ENCODE measurements around the gene ARHGEF10L.

Gene ARHGEF10L

GRCh38 chr1:17687145-17687544 is 147.6 kb downstream of the ARHGEF10L start:
- DNase-seq, result no peak

- DNase-seq, result no peak
Measured at GRCh38 chr1:17688217-17688810, 148.8 kb downstream of the ARHGEF10L start.

DNA sequence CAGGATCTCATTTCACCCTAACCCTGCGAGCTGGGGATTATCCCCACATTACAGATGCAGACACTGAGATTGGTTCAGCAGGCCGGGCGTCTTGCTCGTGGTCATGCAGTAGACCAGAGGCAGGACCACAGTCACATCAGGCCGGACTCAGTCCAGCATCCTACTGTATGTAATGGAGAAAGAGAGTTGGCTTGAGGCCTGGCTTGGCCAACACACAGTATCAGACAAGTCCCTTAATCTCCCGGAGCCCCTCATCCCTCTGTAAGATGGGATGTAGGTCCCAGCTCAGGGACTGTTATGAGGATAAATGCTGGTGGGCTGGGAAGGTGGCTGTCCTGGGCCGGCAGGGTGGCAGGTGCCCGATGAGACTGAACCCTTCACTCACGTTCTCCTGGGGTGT is 149.5 kb downstream of the ARHGEF10L start:
- no peak for DNase-seq

DNA sequence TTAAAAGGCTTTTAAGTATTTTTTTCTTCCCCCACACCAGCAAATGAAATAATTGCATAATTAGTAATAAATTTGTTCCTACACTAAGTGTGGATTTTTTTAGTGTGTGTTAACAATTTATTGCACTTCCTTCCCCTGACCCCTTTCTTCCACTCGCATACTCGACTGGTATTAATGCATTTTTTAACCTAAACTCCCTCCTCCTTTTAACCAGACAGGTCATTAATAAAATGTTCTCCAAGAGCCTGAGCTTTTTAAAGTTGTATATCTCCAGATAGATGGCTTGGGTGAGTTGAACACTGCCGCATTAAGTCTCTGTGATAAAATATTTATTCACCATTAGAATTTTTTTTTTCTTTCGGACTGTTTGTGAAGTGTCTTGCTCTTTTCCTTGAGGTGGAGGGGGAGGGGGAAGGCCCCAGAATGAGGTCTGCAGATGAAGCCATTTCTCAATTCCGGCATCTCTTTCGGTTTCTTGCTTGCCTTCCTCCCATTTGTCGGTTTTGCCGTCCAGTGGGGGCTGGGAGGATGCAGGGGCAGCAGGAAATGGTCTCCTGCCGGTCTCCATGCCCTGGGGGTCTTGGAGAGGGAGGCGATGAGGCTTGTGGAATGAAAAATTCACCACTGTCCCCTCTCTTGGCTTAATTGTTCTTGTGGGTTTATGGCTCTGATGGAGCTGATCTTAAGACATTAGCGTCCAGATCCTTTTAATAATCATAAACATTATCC is 151.6 kb downstream of the ARHGEF10L start:
- no peak for DNase-seq

GRCh38 chr1:17692645-17693044 is 153.1 kb downstream of the ARHGEF10L start:
- DNase-seq, result no peak

DNA sequence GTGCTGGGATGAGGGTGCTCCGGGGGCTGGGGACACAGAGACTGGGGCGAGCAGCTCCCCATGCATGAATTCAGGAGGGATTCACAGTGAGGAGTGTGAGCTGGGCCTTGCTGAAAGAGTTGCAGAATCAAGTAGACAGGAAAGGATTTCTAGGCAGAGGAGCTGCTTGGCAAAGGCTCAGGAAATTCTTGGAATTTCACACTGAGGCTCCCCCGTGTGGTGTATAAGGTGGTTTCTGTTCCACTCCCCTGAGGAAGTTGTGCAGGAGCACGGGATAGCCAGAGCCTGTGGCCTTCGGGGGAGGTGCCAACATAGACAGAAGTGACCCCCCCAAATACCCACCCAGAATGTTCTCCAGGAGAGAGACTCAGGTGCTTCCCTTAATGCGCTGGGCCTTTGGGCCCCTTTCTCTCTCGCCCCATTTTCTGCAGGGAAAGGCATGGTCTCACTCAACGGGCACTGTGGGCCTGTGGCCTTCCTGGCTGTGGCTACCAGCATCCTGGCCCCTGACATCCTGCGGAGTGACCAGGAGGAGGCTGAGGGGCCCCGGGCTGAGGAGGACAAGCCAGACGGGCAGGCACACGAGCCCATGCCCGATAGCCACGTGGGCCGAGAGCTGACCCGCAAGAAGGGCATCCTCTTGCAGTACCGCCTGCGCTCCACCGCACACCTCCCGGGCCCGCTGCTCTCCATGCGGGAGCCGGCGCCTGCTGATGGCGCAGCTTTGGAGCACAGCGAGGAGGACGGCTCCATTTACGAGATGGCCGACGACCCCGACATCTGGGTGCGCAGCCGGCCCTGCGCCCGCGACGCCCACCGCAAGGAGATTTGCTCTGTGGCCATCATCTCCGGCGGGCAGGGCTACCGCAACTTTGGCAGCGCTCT is 157.2 kb downstream of the ARHGEF10L start:
- peak in 1 of 2 experiments; percentile 52 for DNase-seq

- DNase-seq, result no peak
Measured at GRCh38 chr1:17697458-17697857, 158.0 kb downstream of the ARHGEF10L start.

GRCh38 chr1:17699581-17699980 is 160.1 kb downstream of the ARHGEF10L start:
- DNase-seq, result no peak

- no peak for DNase-seq
Measured at GRCh38 chr1:17700945-17701810, 161.7 kb downstream of the ARHGEF10L start.

GRCh38 chr1:17704176-17704575 is 164.7 kb downstream of the ARHGEF10L start:
- DNase-seq, result no peak

DNA sequence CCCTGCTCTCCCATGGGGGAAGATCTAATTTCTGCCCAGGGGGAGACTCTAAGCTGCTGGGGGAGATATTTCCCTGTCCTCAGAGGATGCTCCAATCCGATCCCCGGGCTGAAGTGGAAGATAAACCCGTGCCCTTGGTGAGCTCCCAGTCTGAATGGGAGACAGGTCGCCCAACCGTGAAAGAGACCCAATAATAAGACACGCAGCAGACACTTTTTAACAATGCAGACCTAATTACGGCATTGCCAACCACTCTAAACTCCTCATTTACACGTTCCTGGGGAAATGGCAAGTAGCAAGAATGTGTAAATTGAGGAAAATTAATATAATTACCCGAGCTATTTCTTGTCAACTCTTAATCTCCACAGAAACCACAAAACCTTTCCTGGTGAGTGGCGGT is 166.9 kb downstream of the ARHGEF10L start:
- DNase-seq, result no peak

GRCh38 chr1:17709981-17710380 is 170.5 kb downstream of the ARHGEF10L start:
- DNase-seq, result no peak

- DNase-seq, result no peak
Measured at GRCh38 chr1:17710889-17711576, 171.5 kb downstream of the ARHGEF10L start.

DNA sequence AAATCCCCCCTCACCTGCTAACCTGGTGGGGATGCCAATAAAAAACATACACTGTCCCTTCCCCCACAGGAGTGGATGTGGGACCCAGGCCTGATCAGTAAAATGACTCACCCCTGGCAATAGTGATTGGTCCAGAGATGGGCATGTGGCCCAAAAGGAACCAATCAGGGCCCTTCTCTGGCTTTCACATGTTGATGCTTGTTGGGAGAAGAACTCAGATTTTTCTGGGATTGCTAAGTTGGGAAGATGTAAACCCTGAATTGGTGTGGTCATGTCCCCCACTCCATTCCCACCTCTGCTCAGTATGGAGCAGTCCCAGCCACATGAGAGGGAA is 172.0 kb downstream of the ARHGEF10L start:
- no peak for DNase-seq

GRCh38 chr1:17711941-17712340 is 172.4 kb downstream of the ARHGEF10L start:
- no peak for DNase-seq

- DNase-seq, result no peak
Measured at GRCh38 chr1:17713993-17714392, 174.5 kb downstream of the ARHGEF10L start.

GRCh38 chr1:17717594-17718535 is 178.4 kb downstream of the ARHGEF10L start:
- no peak for DNase-seq

DNA sequence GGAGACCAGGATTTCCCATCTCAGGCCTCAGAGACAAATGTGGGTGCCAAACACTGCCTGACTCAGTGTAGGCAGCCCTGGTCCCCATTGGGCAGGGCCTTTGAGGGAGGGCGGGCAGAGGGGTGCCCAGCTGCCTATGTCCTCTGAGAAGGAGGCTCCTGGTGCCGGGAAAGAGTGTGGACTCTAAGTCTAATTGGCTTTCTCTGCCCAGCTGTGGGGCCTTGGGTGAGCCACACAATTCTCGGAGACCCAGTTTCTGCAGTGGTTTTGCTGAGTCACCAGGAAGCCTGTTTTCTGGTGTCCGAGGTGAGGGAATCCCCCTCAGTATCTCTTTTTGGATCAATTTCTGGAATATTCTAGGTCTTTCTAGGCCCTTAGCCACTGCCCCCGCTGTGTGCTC is 180.4 kb downstream of the ARHGEF10L start:
- DNase-seq, result no peak

- no peak for DNase-seq
Measured at GRCh38 chr1:17721444-17721843, 181.9 kb downstream of the ARHGEF10L start.

- DNase-seq, result no peak
Measured at GRCh38 chr1:17723684-17724083, 184.2 kb downstream of the ARHGEF10L start.

- DNase-seq, result no peak
Measured at GRCh38 chr1:17724150-17724549, 184.7 kb downstream of the ARHGEF10L start.
